CD4-positive, alpha-beta T cell (primary cell): Measurements from ENCODE around the gene PPP6R2. TPM values are rescaled to one million over a fixed set of nuclear protein-coding genes. Genes with fewer than 3 reads are reported as not detected.

Experiments
- ATAC-seq: fragments of 200-7000 bp; cut with Tn5 transposase; one replicate; pipeline ENCODE4 v1.10.0; 2022; ENCODE audit warnings: mild to moderate bottlenecking; ENCODE audit not compliant: poor library complexity
- CTCF ChIA-PET: fragments of 350-600 bp; sonication (Branson Sonifier 250); formaldehyde crosslinking; loops from one replicate; lab custom pipeline; 2021; ENCODE audit warnings: antibody characterized with exemption, inconsistent platforms; lab: Charles Lee
- POLR2A ChIA-PET: fragments of 350-600 bp; sonication (Branson Sonifier 250); formaldehyde crosslinking; loops from one replicate; lab custom pipeline; 2021; ENCODE audit warnings: antibody characterized with exemption, inconsistent platforms; lab: Charles Lee
- DNase-seq, 14 experiments: peaks; one replicate each; pipeline ENCODE4 v3.0.0-alpha.2; 2013 to 2020; ENCODE audit warnings: mixed read lengths in 2 of 14
- H3K27ac ChIP-seq, 2 donors: one replicate each; pipeline versions ENCODE4 v1.5.1 to v1.7.0; 2013; ENCODE audit warnings: low read length in 2 of 2, low read depth in 1 of 2, mild to moderate bottlenecking in 1 of 2
- H3K27me3 ChIP-seq, 2 experiments: 1 replicate in 1 of 2; 2 replicates in 1 of 2; pipeline versions ENCODE4 v1.6.1 to v1.7.0; 2013; ENCODE audit warnings: low read length in 2 of 2, control low read depth in 1 of 2, mild to moderate bottlenecking in 1 of 2, moderate library complexity in 1 of 2; ENCODE audit not compliant: insufficient read depth in 2 of 2, control insufficient read depth in 1 of 2
- H3K36me3 ChIP-seq: one replicate; pipeline ENCODE4 v1.6.1; 2013; ENCODE audit warnings: low read length, control low read depth; ENCODE audit not compliant: insufficient read depth
- H3K4me1 ChIP-seq: one replicate; pipeline ENCODE4 v1.6.1; 2013; ENCODE audit warnings: low read length, control low read depth; ENCODE audit not compliant: insufficient read depth
- H3K4me3 ChIP-seq: one replicate; pipeline ENCODE4 v1.5.1; 2013; ENCODE audit warnings: mild to moderate bottlenecking, low read length, moderate library complexity
- H3K9me3 ChIP-seq, 2 experiments: 1 replicate in 1 of 2; 2 replicates in 1 of 2; pipeline versions ENCODE4 v1.6.1 to v1.7.0; 2013; ENCODE audit warnings: low read length in 2 of 2, mild to moderate bottlenecking in 2 of 2, control low read depth in 1 of 2, moderate library complexity in 1 of 2; ENCODE audit not compliant: control insufficient read depth in 1 of 2, insufficient read depth in 1 of 2
- H3K27ac Mint-ChIP-seq: one replicate; pipeline ENCODE4 v1.8.0; 2020; ENCODE audit warnings: mixed read lengths
- H3K27me3 Mint-ChIP-seq: one replicate; pipeline ENCODE4 v1.8.0; 2021; ENCODE audit warnings: mixed read lengths
- H3K36me3 Mint-ChIP-seq: one replicate; pipeline ENCODE4 v1.8.0; 2021; ENCODE audit warnings: low read depth, mixed read lengths
- H3K4me1 Mint-ChIP-seq: one replicate; pipeline ENCODE4 v1.8.0; 2021; ENCODE audit warnings: low read depth, mixed read lengths
- H3K4me3 Mint-ChIP-seq: one replicate; pipeline ENCODE4 v1.8.0; 2020; ENCODE audit warnings: mild to moderate bottlenecking, mixed read lengths
- H3K9me3 Mint-ChIP-seq: one replicate; pipeline ENCODE4 v1.8.0; 2020; ENCODE audit warnings: mixed read lengths
- CTCF ChIP-seq: fragments of 200-600 bp; IDR thresholded peaks from one replicate; pipeline ENCODE4 v1.8.0; 2022; ENCODE audit warnings: antibody characterized with exemption, mild to moderate bottlenecking
- intact Hi-C, 2 experiments: fragments of 100-400 bp; cut with DNase I in 1 of 2; cut with micrococcal nuclease in 1 of 2; formaldehyde crosslinking; loops; one replicate each; pipeline versions ENCODE4 v1.15.1 to v1.9.0; 2023 to 2025; cut with DNase I, micrococcal nuclease
- total RNA-seq, 174 experiments: library from RNA in 2 of 174; stranded (reverse) in 2 of 174; gene quantifications; one replicate each; pipeline ENCODE4 v1.2.3 and lab custom pipeline; 2021 to 2026

PPP6R2 gene
- total RNA-seq, 2 experiments from 2014 or later, result 47.1 to 48.0 TPM

GRCh38 chr22:50337262-50338041, 5.7 kb upstream of the PPP6R2 start:
- ATAC-seq (no peak), DNase-seq (no peak)
- Mint-ChIP-seq H3K27ac (no peak overlapping the region), H3K4me3 (no peak overlapping the region), H3K27me3 (no peaks in the 10 kb centered on the region), H3K36me3 (peaks cover 3% of the 10 kb centered on the region), H3K4me1 (peaks cover 5% of the 10 kb centered on the region), H3K9me3 (no peaks in the 10 kb centered on the region)
- Histone ChIP-seq H3K9me3 (no peaks in the 10 kb centered on the region), H3K4me1 (peaks cover 8% of the 10 kb centered on the region), H3K4me3 (no peak overlapping the region), H3K36me3 (no peaks in the 10 kb centered on the region), H3K27me3 (no peaks in the 10 kb centered on the region), H3K27ac (no peak overlapping the region)
- TF ChIP-seq CTCF, result no peak
- ChIA-PET CTCF (no interaction called here), POLR2A (no interaction called here)
- intact Hi-C loops, result no loop called here

- H3K27ac ChIP-seq, result no peak overlapping the region
- no peaks in the 10 kb centered on the region for H3K36me3 ChIP-seq
- POLR2A ChIA-PET, result no interaction called here
- H3K9me3 ChIP-seq, result no peaks in the 10 kb centered on the region
- no peaks in the 10 kb centered on the region for H3K27me3 ChIP-seq
- no peak overlapping the region for H3K27ac Mint-ChIP-seq
- no peak overlapping the region for H3K4me3 Mint-ChIP-seq
- DNase-seq (no peak), ATAC-seq (no peak)
- peaks cover 7% of the 10 kb centered on the region for H3K4me1 Mint-ChIP-seq
- no peak overlapping the region for H3K4me3 ChIP-seq
- H3K9me3 Mint-ChIP-seq, result no peaks in the 10 kb centered on the region
- TF ChIP-seq CTCF, result no peak
- H3K36me3 Mint-ChIP-seq, result peaks cover 5% of the 10 kb centered on the region
- H3K4me1 ChIP-seq, result peaks cover 13% of the 10 kb centered on the region
- CTCF ChIA-PET, result no interaction called here
- H3K27me3 Mint-ChIP-seq, result no peaks in the 10 kb centered on the region
- intact Hi-C loops, result no loop called here
These were observed 5.0 kb upstream of the PPP6R2 start for GRCh38 chr22:50338042-50338573.

- DNase-seq, result no peak
- Mint-ChIP-seq H3K4me1 (peaks cover 7% of the 10 kb centered on the region), H3K27me3 (no peaks in the 10 kb centered on the region), H3K27ac (no peak overlapping the region), H3K4me3 (no peak overlapping the region), H3K36me3 (peaks cover 5% of the 10 kb centered on the region), H3K9me3 (no peaks in the 10 kb centered on the region)
- H3K4me3 ChIP-seq, result no peak overlapping the region
- no peak for ATAC-seq
- TF ChIP-seq CTCF, result no peak
- no peaks in the 10 kb centered on the region for H3K36me3 ChIP-seq
- POLR2A ChIA-PET, result no interaction called here
- H3K27ac ChIP-seq, result no peak overlapping the region
- peaks cover 13% of the 10 kb centered on the region for H3K4me1 ChIP-seq
- no peaks in the 10 kb centered on the region for H3K27me3 ChIP-seq
- H3K9me3 ChIP-seq, result no peaks in the 10 kb centered on the region
- intact Hi-C loops, result no loop called here
- CTCF ChIA-PET, result no interaction called here
These were observed 4.2 kb upstream of the PPP6R2 start for GRCh38 chr22:50338860-50339462.
